H1 (cell line): ENCODE measurements around the gene MCM3AP.

Source experiments
- MAFK ChIP-seq: IDR thresholded peaks from 2 replicates; pipeline ENCODE4 v1.6.1; 2012; ENCODE audit warnings: low read depth, mild to moderate bottlenecking, improper control_type of control experiment, low read length
- POLR2AphosphoS5 ChIP-seq: IDR thresholded peaks from 2 replicates; pipeline ENCODE4 v1.6.1; 2011; ENCODE audit warnings: low read depth, low read length
- SIN3A ChIP-seq, 2 experiments: IDR thresholded peaks in 1 of 2; conservative IDR thresholded peaks in 1 of 2; 2 replicates each; pipeline ENCODE4 v1.6.1; 2011 to 2012; ENCODE audit warnings: low read length in 2 of 2, improper control_type of control experiment in 1 of 2, low read depth in 1 of 2, mild to moderate bottlenecking in 1 of 2
- YY1 ChIP-seq: IDR thresholded peaks from 2 replicates; pipeline ENCODE4 v1.6.1; 2011; ENCODE audit warnings: low read depth, mild to moderate bottlenecking, low read length
- TF ChIP-seq, protein P1 (sequence below): IDR thresholded peaks from 2 replicates; pipeline ENCODE4 v1.6.1; 2011; ENCODE audit warnings: low read length, improper control_type of control experiment

DNA sequence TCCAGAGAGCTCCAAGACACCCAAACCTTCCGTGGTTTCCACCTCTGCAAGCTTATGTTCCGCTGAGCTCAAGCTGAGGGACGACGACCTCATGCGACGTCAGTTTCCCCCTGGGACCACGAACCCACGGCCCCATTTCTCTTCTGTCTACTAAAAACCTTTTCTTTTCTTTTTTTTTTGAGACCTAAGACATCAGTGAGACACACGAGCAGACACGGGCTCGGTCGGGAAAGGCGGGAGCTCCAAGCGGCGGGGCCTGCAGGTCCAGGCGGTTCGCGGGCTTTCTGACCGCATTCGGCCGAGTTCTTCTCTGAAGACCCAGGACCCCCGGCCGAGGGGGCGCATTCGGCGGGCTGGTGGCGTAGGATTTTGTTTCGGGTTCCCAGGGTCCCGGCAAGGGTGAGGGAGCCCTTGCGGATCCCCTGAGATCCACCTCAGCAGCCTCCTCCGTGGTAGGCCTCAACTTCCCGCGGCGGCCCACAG lies 37.9 kb upstream of the MCM3AP start:
- TF ChIP-seq POLR2AphosphoS5 (no peak), SIN3A (conservative IDR thresholded peaks at IDR 0.05 in 1 of 2, IDR thresholded peaks at IDR 0.05 in 1 of 2; ENCODE audit: low read depth in 1 of 2, low read length in 2 of 2) (peak in 1 of 2 experiments; percentile 14; a peak in 1 of 4 replicates), YY1 (no peak), MAFK (no peak)
- TF ChIP-seq, protein P1, sequence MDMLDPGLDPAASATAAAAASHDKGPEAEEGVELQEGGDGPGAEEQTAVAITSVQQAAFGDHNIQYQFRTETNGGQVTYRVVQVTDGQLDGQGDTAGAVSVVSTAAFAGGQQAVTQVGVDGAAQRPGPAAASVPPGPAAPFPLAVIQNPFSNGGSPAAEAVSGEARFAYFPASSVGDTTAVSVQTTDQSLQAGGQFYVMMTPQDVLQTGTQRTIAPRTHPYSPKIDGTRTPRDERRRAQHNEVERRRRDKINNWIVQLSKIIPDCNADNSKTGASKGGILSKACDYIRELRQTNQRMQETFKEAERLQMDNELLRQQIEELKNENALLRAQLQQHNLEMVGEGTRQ, result no peak
